ENCODE results near the gene CDK5. TPM values are rescaled to one million over a fixed set of nuclear protein-coding genes. Genes with fewer than 3 reads are reported as not detected.

CDK5 gene
- polyA plus RNA-seq, 3 donors = 16.4 to 19.5 (median 18.8) TPM

DNA sequence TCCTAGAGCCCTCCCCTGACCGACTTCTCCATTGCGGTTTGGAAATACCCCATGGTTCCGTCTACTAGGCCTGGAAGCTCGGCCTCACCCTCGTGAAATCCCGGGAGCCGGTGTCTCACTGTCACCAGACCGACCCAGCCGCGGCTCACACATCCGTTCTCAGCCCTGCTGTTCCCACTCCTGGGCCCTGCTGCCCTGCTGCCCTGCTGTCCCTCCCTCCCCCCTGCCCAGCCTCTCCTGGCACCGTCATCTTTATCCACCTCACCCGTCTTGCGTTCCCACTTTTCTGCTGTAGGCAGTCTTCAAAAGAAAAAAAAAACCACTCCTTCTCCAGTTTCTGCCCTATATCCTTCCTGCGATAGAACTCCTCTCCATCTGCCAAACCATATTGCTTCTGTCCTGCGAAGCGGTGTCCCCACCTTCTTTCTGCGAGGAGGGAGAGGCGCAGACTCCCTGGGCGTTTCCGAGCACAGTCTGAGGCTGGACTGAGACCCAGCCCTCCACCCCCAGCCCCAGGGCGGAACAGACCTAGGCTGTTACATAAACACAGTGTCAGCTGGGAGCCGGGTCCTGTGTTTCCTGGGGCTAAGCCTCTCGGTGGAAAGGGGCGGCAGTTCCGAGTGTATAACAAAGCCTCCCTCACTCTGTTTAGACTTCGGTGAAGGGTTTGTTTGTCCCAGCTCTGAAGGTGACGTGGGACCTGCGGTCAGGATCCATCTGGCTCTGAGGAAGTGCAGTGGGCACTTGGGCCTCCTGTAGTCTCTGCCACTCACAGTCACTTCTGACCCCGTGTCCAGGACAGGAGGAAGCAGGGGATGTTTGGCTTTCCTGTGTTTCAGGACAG is 31.4 kb upstream of the CDK5 start:
- DNase-seq = peak; percentile 43

DNA sequence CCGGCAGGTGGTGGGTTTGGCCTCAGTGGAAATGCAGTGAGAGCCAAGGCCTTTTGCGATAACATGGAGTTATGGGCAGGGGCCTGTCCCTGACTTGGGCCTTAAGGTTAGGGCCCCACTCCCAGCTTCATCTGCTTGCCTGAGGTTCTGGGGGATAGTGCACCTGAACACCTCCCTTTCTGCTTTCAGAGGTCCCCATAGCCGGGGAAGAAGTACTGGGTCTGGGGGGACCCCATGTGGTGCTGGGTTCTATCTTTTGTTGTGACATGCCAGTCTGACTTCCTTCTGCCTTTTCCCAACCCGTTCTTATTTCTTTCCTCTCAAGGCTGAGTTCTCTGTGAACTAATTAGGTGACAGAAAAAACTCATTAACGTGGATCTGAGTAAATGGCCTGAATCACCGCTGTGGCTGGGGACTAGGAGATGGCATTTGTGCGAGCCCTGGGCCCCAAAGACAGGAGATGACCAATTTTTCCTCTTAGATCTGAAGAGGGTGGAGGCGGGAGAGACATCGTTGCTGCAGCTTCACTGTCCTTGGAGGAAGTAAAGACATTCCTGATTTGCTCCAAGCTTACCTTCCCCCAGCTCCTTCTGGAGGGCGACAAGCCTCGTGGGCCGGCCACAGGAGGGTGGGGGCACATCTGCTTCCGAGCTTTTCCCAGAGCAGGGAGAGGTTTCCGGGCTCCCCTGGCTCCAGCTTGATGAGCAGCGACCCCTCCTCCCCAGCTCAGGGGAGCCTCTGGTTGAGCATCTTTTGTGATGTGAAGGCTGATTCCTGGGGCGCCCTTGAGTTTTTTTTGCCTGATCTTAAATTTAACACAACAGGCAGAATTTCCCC is 30.5 kb upstream of the CDK5 start:
- DNase-seq = no peak

DNA sequence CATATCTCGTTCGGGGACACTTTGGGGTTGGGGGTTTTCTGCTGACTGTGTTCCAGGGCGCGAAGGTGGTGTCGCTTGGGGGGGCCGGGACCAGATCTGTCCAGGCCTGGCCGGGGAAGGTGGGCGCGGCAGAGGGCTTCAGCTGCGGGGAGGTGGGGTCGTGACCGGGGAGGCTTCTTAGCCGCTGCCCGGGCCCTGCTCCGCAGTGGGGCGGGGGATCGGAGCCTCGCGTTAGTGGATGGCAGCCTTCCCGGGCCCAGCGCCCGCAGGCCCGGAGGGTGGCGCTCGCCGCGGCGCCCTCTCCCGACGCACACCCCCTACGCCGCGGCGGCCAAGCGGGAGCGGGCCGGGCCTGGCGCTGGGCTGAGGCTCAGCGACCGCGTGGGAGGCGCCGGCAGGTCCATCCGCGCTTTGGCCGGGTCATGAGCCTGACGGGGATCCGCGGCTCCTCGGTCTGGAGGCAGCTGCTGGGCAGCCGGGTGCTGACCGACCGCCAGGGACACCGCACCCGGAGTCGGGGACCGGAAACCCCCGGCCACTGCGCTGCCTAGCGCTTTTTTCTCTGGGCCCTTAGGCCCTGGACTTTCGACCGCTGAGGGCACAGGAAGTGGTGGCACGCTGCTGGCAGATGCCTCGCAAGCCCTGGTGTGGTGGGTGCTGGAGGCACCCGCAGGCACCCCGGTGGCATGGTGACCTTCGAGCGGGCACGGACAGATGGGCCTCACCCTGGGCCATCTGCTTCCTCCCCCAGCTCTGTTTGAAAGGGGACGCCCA is 29.7 kb upstream of the CDK5 start:
- no peak for DNase-seq

DNA sequence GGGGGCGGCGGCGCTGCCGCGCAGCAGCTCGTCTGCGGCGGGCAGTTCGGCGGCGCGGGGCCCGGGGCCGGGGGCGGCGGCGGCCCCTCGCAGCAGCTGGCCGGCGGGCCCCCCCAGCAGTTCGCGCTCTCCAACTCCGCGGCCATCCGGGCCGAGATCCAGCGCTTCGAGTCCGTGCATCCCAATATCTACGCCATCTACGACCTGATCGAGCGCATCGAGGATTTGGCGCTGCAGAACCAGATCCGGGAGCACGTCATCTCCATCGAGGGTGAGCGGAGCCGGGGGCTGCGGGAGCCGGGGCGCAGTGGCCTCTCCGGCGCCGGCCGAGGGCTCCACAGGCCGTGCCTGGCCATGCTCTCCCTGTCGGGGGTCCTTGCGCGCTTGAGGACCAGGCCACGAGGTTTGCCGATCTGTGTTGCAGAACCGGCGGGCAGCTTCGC is 29.1 kb upstream of the CDK5 start:
- DNase-seq = no peak

DNA sequence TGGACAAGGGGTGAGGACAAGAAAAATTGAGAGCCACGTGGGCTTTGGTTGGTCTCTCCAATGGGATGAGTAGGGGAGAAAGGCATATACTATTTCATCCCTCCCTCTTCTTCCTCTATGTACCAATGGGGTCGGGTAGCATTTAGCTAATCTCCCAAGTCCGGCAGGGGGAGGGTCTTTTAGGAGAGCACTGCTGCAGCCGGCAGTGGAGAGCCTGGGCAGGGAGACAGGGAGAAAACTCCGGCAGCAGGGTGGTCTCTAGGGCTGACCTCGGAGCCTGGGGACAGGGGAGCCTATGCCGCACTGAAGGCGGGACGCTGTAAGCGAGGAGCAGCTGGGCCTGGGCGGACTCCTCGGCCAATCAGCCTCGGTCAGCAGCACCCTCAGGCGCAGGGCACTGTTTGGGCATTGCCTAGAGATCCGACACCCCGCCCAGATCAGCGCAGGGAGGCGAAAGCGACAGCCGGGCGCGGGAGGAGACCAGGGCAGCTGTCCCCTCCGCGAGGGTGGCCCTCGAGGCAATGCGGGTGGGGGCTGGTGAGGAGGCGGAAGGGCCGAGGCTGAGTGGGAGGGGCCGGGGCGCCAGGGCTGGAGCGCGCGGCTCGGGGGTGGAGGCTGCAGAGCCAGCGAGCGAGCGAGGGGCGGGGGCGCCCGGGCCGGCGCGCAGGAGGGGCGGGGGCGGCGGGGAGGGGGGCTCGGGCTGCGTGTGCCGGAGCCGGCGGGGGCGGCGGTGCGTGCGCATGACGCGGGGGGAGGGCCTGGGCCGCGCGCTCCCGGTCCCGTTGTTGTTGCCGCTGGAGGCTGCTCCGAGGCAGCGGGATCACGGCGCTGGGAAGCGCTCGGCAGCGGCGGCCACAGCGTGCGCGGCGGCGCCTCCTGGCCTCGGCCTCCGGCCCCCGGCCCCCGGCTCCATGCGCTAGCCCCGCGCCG is 28.3 kb upstream of the CDK5 start, which contains the start of gene AGAP3:
Gene AGAP3, plus strand, starts transcription at position 785 of the 930 bp plus-strand sequence. CDS start 267 bp downstream, outside the sequence.
- DNase-seq = peak; percentile 88

DNA sequence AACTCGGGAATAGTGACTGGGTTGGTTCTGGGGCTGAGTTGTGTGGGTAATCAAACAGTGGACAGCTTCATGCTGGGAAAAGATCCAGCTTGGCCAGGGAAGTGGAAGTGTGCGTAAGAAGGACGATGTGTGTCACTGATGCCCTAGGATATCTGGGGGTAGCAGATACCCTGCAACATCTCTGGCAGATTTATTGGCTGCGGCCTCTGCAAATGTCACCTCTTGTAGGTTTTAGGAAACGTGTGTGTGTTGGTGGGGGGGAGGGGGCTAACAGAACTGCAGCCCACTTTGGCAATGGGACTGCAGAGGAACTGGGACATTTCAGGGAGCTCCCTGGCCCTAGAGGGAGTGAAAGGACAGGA is 27.6 kb upstream of the CDK5 start:
- DNase-seq = no peak

DNA sequence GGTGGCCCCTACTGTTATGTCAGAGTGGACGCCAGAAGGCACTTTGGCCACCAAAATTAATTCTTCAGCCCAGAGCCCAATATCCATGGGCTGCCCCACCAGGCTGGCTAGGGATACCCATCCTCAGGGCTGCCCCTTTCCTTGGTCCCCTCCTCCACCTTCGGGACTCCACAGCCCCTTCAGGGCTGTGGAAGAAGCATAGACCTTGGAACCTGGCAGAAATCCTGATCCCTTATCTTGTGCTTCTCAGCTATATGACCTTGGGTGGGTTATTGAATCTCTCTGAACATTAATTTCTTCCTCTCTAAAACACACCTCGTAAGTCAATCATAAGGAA is 26.1 kb upstream of the CDK5 start:
- no peak for DNase-seq

DNA sequence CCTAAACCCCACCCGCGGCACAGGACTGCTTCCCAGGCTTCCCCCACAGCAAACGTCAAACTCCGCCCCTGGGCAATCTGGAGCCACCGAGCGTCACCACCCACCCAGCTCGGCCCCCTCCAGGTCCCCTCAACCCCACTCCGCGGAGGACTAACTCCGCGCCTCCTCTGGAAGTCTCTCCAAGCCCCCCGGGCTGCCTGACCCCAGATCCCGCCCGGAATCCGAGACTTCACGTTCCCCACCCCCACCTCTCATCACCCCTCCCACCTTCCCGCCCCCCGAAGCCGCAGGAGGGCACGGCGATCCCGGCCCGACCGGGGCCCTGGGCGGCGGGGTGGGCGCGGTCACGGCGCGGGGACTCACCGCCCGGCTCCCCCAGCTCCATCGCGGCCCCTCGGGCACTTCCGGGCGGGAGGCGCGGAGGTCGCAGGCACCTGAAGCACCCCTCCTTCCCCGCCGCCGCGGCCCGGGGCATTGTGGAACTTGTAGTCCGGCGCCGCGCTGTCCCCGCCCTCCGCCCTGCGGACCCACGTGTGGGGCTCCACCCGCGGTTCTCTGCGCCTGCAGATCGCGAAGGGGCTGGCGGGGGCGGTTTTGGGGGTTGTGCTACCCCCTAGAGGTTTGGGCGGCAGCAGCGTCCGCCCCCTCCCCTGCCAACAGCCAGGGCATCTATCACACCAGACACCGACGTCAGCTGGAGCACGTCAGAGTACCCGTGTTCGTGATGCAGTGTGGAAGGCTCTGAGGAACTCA is 25.6 kb upstream of the CDK5 start, which contains the start of gene TMUB1:
Gene TMUB1, minus strand, starts transcription at position 423 of the 753 bp plus-strand sequence. CDS start 930 bp downstream, outside the sequence.
- no peak for DNase-seq

DNA sequence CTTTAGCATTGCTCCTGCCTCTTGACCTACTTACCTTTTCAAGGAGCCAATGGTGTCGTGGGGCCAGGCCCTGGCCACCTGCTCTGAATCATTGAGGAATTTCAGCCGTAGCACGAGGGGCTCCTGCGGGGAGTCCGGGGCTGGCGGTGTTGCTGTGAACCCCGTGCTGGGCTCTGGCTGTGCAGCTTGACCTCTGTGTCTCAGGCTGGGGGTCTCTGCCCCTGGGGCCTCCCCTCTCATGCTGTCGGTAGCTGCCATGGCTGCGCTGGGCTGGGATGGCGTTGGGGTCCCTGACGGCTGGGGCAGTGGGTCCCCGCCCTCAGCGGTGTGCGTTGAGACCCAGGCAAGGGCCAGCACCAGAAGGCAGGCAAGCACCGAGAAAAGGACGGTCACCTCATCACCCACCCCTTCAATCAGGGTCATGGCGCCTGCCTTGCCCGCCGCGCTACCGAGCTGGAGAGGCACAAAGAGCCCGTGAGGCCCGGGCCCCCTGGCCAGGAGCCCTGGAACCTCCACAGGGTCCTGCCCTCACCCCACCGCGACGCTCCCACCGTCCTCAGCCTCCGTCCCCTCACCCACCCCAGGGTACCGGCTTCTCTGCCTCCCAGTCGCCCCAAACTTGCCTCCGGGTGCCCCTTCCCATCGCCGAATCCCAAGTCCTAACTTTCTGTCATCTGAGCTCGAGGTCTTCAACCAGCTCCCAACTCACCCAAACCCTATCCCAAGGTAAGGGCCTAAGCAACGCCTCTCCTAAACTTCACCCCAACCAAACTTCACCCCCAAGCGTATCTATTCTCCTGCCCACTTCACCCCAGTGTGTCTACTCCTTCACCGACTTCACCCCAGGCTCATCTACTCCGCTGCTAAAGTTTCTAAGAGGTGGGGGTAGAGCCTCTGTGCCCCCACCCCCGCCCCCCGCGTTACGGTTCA is 24.7 kb upstream of the CDK5 start:
- no peak for DNase-seq

DNA sequence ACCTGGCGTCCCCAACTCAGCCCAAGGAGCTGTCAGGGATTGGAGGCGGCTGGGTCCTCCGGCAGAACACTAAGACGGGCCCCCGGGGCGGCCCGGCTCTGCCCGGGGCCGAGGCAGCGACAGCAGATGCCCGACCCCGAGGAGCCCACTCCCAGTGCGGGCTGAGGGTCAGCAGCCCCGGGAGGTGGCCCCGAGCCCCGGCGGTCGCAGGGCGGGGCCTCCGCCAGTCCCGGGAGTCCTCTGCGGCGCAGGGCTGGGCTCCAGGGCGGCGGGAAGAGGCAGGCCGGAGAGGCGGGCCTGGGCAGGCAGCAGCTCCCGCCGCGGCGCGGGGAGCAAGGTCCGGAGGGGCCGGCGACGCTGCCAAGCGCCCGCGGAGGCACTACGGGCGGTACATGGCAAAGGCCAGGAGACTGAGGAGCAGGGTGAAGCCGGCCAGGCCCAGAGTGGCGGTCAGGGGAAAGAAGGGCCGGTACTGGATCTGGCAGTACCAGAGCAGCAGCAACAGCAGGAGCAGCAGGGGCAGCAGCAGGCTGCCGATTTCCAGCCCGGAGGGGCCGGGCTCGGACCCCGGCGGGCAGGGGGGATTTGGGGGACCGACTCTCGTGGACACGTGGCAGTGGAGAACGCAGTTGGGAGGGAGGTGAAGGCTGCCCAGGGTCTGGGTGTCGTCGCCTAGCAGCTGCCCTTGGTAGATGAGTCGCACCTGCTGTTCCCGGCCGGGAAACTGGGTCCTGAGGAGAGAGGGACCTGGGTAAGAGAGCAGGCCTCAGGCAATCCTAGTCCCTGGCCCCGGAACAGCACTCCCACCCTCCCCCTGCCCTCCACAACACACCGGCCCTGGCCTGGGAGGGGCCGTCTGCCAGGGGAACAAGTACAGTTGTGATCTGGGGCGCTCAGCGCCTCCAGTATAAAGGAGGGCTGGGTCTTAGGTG is 23.7 kb upstream of the CDK5 start:
- no peak for DNase-seq

DNA sequence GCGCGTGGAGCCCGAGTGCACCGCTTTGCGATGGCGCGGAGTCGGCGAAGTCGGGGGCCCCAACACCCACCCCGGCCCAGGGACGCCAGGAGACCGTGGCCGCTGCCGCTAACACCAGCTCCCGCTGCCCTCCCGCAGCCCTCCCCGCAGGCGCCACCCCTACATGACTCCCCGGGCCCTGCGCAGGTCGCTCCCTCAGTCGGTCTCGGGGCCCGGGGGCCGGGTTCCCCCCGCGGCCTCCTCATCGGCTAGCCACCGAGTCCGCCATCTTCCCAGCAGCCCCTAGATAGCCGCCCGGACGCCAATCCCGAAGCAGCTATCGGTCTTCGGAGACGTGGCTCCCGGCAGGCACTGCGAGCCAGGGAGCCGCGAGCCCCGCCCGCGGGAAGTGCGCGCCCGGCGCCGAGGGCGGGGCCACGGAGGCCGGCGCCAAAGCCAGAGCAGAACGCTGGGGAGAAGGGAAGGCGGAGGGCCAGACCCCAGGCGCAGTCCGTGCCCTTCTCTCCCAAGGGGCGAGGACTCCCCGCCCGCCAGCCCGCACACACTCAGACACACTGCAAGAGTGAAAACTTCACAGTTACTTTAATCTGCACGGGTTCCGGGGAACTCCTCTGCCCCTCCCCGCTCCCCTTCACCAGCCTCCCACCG is 22.9 kb upstream of the CDK5 start, which contains the start of gene FASTK:
Gene FASTK, minus strand, starts transcription at position 288 of the 648 bp plus-strand sequence. Its CDS starts 43 bp downstream, at position 245.
- DNase-seq = peak; percentile 92

DNA sequence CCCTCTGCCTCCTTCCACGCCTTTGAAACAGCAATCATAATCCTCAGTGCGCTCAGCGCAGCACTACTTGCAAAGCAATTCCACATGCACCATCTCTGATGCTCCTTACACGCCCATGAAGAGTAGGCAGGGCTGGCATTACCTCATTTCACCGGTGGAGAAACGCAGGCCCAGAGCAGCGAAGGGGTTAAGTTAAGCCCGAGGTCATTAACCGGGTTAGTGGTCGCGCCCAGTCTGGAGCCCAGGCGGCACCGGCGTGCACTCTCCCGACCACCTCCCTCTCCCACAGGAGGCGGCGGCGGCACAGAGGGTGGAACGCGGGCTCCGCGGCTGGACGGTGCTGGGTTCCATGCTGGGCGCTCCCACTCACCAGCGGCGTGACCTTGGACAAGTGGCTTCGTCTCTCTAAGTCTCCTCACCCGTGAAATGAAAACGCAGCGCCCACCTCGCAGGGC is 22.4 kb upstream of the CDK5 start:
- DNase-seq = no peak

DNA sequence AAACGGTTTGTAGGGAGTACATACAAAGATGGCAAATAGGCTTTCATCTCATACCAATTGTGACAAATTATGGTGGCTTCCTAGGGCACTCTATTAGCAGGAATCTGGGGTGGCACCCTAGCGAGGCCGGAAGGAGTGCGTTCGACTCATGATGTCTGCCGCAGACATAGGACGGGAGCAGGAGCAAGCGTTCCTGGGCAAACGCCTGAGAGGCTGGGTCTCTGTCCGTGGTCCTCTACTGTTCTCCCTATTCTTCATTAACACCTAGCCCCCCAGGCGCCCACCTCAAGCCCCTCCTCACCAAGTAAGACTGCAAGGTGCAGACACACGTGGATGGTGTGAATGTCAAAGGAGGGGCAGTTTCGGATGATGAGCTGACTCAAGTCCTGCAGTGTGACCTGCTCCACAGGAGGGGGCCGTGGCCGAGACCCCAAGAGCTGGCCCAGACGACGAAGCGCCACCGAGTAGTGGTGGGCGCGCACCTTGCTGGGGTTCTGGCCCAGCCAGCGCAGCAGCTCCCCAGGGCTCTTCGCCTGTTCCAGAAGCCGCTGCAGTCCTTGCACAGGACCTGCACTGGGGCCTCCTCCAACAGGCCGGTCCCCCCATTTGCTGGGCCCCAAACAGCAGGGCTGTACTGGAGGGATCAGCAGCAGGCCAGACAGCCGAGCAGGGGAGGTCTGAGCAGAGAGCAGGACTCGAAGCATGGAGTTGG is 21.7 kb upstream of the CDK5 start:
- no peak for DNase-seq

DNA sequence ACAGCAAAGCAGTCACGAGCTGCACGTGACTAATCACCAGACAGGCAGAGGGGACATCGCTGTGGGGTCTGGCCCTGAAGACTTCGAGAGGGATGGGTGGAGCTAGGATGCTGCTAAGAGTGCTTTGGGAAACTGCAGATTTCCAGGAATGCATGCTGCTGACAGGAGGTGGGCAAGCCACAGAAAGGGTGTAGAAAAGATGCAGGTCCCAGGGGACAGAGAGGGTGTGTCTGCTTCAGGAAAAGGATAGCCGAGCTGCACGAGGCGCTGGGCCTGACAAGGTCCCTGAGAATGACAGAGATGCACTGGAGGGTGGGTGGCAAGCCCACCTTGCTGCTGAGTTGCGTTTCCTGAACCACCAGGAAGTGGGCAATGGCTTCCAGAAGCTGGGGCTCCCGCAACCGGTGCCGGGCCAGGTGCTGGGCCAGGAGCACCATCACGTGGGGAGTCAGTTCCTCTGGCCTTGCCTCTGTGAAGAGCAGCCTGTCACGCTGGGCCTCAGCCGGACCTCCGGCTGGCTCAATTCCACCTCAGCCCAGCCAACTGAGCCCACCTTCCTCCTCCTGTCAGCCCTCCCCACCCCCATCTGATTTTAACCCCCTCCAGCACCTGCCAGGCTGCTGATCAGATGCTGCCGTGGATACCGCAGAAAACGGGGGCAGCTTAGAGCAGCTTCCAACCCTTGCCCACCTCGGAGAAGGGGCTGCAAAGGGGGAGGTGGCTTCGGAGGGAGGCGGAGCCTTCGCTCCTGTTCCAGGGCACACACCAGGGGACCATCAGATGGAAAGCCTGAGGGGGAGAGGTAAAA is 20.7 kb upstream of the CDK5 start:
- DNase-seq = no peak

DNA sequence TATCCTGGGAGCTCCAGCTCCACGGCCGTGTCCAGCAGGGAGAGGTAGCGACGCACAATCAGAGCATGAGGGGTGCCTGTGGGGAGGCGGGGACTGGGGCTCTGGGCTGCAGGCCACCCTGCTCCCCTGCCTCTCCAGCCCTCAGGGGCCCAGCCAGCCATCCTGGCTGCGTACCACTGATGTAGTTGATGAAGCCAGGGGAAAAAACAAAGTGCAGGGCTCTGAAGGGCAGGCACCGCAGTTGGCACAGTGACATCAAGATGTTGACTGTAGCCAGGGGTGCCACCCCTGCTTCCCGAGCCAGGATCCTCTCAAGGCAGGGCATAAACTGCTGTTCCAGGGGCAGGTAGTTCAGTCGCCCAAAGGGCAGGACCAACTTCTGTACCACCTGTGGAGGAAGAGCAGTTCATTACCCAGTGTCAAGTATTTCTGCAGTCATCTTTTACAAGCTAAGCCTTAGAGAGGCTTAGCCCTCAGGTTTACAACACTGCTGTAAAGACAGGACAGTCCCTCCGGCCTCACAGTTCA is 20.1 kb upstream of the CDK5 start:
- DNase-seq = no peak
